GM12878 (cell line): ENCODE data around the gene SEC16A. TPM values are rescaled to one million over a fixed set of nuclear protein-coding genes. Genes with fewer than 3 reads are reported as not detected.

Experiments
- ATAC-seq: fragments of 200-7000 bp; cut with Tn5 transposase; 3 replicates; pipeline ENCODE4 v1.9.1; 2020; ENCODE audit warnings: mild to moderate bottlenecking, moderate library complexity
- BruUV-seq: library from RNA; stranded (reverse); fragments of 400-500 nt; replicated peaks from 2 replicates; lab custom pipeline; 2021; lab: Mats Ljungman, UMichigan
- CTCF ChIA-PET: fragments of 300-600 bp; sonication (Branson Sonifier 250); formaldehyde crosslinking; extraction: SDS; loops from one replicate; lab custom pipeline; 2021; ENCODE audit warnings: inconsistent platforms; lab: Yijun Ruan, JAX
- POLR2A ChIA-PET: fragments of 350-600 bp; formaldehyde crosslinking; extraction: SDS; loops from one replicate; lab custom pipeline; 2021; ENCODE audit warnings: inconsistent platforms; lab: Charles Lee
- RAD21 ChIA-PET: fragments of 300-600 bp; sonication (Branson Sonifier 250); formaldehyde crosslinking; loops from one replicate; lab custom pipeline; 2023; ENCODE audit warnings: antibody characterized with exemption; ENCODE audit not compliant: unreplicated experiment; lab: Charles Lee
- SMC1A ChIA-PET: fragments of 300-600 bp; sonication (Branson Sonifier 250); formaldehyde crosslinking; loops from one replicate; lab custom pipeline; 2023; ENCODE audit not compliant: unreplicated experiment, uncharacterized antibody; lab: Charles Lee
- DNase-seq: peaks from one replicate; pipeline ENCODE4 v3.0.0-alpha.2; 2011; ENCODE audit warnings: low read depth, low spot score
- FAIRE-seq: peaks from 3 replicates; lab custom pipeline; 2011; peaks lifted over from hg19 to GRCh38; lab: Jason Lieb, UNC
- H2AFZ ChIP-seq: 2 replicates; pipeline ENCODE4 v1.6.0; 2011; ENCODE audit warnings: low read depth, low read length, control low read depth; ENCODE audit not compliant: control insufficient read depth
- H3K27ac ChIP-seq: 2 replicates; pipeline ENCODE4 v1.5.1; 2011; ENCODE audit warnings: control low read depth; ENCODE audit not compliant: control insufficient read depth, insufficient read depth
- H3K27me3 ChIP-seq, 2 experiments: replicated peaks in 1 of 2; 2 replicates each; pipeline versions ENCODE4 v1.6.0 to v1.6.1; 2011; ENCODE audit warnings: low read length in 1 of 2; ENCODE audit not compliant: control insufficient read depth in 2 of 2, insufficient read depth in 2 of 2
- H3K36me3 ChIP-seq, 2 experiments: 2 replicates each; pipeline ENCODE4 v1.5.1; 2011; ENCODE audit warnings: low read length in 1 of 2; ENCODE audit not compliant: control insufficient read depth in 2 of 2, insufficient read depth in 2 of 2
- H3K4me1 ChIP-seq: 2 replicates; pipeline ENCODE4 v1.6.1; 2011; ENCODE audit warnings: mild to moderate bottlenecking, low read length, moderate library complexity, mixed read lengths; ENCODE audit not compliant: control insufficient read depth, insufficient read depth
- H3K4me2 ChIP-seq: 2 replicates; pipeline ENCODE4 v1.6.0; 2011; ENCODE audit warnings: control low read depth; ENCODE audit not compliant: control insufficient read depth, insufficient read depth
- H3K4me3 ChIP-seq: fragments of 200-600 bp; sonication (generic); 2 replicates; pipeline ENCODE4 v1.5.1; 2016
- H3K79me2 ChIP-seq: 2 replicates; pipeline ENCODE4 v1.6.0; 2011; ENCODE audit warnings: low read length; ENCODE audit not compliant: control insufficient read depth, insufficient read depth
- H3K9ac ChIP-seq: 2 replicates; pipeline ENCODE4 v1.8.0; 2011; ENCODE audit warnings: low read length, control low read depth, mixed read lengths; ENCODE audit not compliant: control insufficient read depth, insufficient read depth
- H3K9me3 ChIP-seq: replicated peaks from 3 replicates; pipeline ENCODE4 v1.5.1; 2011; ENCODE audit warnings: mild to moderate bottlenecking, low read length; ENCODE audit not compliant: control insufficient read depth, insufficient read depth
- H4K20me1 ChIP-seq: 2 replicates; pipeline ENCODE4 v1.6.0; 2011; ENCODE audit not compliant: control insufficient read depth, insufficient read depth
- BCL3 ChIP-seq: IDR thresholded peaks from 2 replicates; pipeline ENCODE4 v1.6.1; 2011; ENCODE audit warnings: borderline replicate concordance, low read depth, mild to moderate bottlenecking, moderate library complexity, low read length; ENCODE audit not compliant: insufficient read depth, poor library complexity, severe bottlenecking
- CEBPB ChIP-seq, 2 experiments: fragments of 150-350 bp in 1 of 2; IDR thresholded peaks; 2 replicates each; pipeline ENCODE4 v1.6.1; 2012 to 2014; ENCODE audit warnings: low read depth in 2 of 2, low read length in 2 of 2, borderline replicate concordance in 1 of 2, inconsistent platforms in 1 of 2
- FOS ChIP-seq: IDR thresholded peaks from 3 replicates; pipeline ENCODE4 v1.6.1; 2011; ENCODE audit warnings: borderline replicate concordance; ENCODE audit not compliant: insufficient read length; ENCODE audit errors: extremely low read depth
- FOXM1 ChIP-seq: IDR thresholded peaks from 2 replicates; pipeline ENCODE4 v1.6.1; 2012; ENCODE audit warnings: low read depth, mild to moderate bottlenecking, inconsistent platforms, low read length, moderate library complexity
- NFXL1 ChIP-seq: fragments of 450-650 bp; IDR thresholded peaks from 2 replicates; pipeline ENCODE4 v1.6.1; 2017; ENCODE audit warnings: antibody characterized with exemption, mild to moderate bottlenecking, borderline replicate concordance
- PAX8 ChIP-seq: fragments of 450-650 bp; IDR thresholded peaks from 2 replicates; pipeline ENCODE4 v1.6.1; 2017; ENCODE audit warnings: mild to moderate bottlenecking, moderate library complexity
- PKNOX1 ChIP-seq: fragments of 450-650 bp; IDR thresholded peaks from 2 replicates; pipeline ENCODE4 v1.6.1; 2016; ENCODE audit warnings: mild to moderate bottlenecking
- RCOR1 ChIP-seq: conservative IDR thresholded peaks from 2 replicates; pipeline ENCODE4 v1.6.1; 2012; ENCODE audit warnings: low read depth, low read length, improper control_type of control experiment
- REST ChIP-seq: IDR thresholded peaks from 2 replicates; pipeline ENCODE4 v1.6.1; 2012; ENCODE audit warnings: mild to moderate bottlenecking, low read depth, low read length
- SPI1 ChIP-seq: IDR thresholded peaks from 2 replicates; pipeline ENCODE4 v1.6.1; 2011; ENCODE audit warnings: low read depth, mild to moderate bottlenecking, low read length, moderate library complexity, borderline replicate concordance; ENCODE audit not compliant: insufficient read depth
- STAT1 ChIP-seq: fragments of 450-650 bp; conservative IDR thresholded peaks from 2 replicates; pipeline ENCODE4 v1.6.1; 2014; ENCODE audit warnings: antibody characterized with exemption, mild to moderate bottlenecking
- WGBS: methylation state at CpG from one replicate; pipeline ENCODE4 v1.1.6; 2016; ENCODE audit warnings: low lambda C conversion rate; ENCODE audit not compliant: insufficient replicate concordance, insufficient coverage; ENCODE audit errors: missing lambda C conversion rate; 5-methylcytosine and 5-hydroxymethylcytosine counted together
- in situ Hi-C: fragments of 300-500 bp; cut with MboI; formaldehyde crosslinking; loops from 9 replicates; pipeline ENCODE4 v1.14.3; 2018; ENCODE audit warnings: mixed read lengths
- intact Hi-C: fragments of 100-400 bp; cut with micrococcal nuclease; formaldehyde crosslinking; loops from one replicate; pipeline ENCODE4 v1.14.2; 2022; ENCODE audit not compliant: unreplicated experiment
- polyA plus RNA-seq, 11 experiments: library from polyadenylated mRNA; depleted of rRNA in 4 of 11; unstranded in 6 of 11; stranded (reverse) in 5 of 11; fragments of >200 nt; fragmentation: Nextera tagmentation in 4 of 11; fragmentation: Illumina TruSeq in 1 of 11; extraction: Ambion mirVana in 4 of 11; extraction: Trizol in 1 of 11; gene quantifications; 1 replicate in 1 of 11; 2 replicates in 10 of 11; pipeline versions ENCODE4 v1.2.1 to v1.2.3, GENCODE V29; 2011 to 2016; ENCODE audit warnings: inconsistent platforms in 2 of 11, missing spikeins in 2 of 11, low read depth in 1 of 11
- total RNA-seq, 4 experiments: library from RNA; depleted of rRNA in 3 of 4; stranded (reverse); fragments of >200 nt in 3 of 4; fragmentation: Illumina TruSeq in 1 of 4; extraction: Trizol in 1 of 4; gene quantifications; 2 replicates each; pipeline versions ENCODE4 v1.2.1 to v1.2.3, GENCODE V29; 2013 to 2021
- TF ChIP-seq, protein P1 (sequence below): IDR thresholded peaks from 2 replicates; pipeline ENCODE4 v1.6.1; 2011; ENCODE audit warnings: low read depth, mild to moderate bottlenecking, low read length, moderate library complexity, borderline replicate concordance; ENCODE audit errors: extremely low read depth

SEC16A gene
- total and polyA plus RNA-seq, 10 of the 15 experiments (the other 5 are each of a cell fraction or from before 2014, with no cell fraction given) = 9.9 to 59.1 (median 21.7) TPM

DNA sequence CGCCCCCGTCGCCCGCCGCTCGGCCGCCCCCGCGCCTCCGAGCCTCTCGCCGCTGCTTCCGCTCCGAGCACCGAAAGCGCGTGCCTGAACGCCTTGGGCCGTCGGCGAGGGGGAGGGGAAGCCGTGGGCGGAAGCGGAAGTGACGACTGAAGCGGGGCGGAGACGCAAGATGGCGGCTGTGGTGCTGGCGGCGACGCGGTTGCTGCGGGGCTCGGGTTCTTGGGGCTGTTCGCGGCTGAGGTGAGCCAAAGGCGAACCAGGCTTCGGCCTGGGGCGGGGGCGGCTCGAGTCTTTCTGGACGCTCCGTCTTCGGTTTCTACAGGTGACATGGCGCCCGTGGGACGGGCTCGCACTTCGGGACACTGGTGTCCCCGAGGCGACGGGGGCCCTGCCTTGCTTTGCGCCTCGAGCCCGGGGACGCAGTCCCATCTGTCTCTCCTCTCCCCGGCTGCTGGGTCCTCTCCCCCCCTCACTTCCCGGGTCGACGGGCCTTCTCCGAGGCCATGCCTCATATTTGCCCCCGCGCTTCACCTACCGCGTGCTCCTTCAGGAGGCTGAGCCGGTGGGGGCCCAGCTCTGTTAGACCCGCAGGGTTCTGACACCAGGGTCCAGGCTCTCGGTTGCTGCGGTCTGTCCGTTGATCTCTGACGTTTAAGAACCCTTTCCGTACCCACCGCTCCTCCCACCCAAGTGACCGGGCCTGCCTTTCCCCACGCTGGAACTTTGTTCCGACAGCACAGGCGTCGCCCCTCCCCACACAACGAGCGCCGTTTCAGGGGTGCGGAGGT, 72.1 kb downstream of the SEC16A start, which contains the start of the genes ENTR1 and PMPCA:
TSS of gene ENTR1 (minus strand) at position 115 of the 788 bp plus-strand sequence. CDS start 217 bp downstream, outside the sequence.
TSS of gene PMPCA (plus strand) at position 159 of the 788 bp plus-strand sequence. CDS start at position 170, 11 bp downstream.
- 1% methylated on average over 63 of the region's 83 CpGs for WGBS
- Histone ChIP-seq H3K27ac (peak within 1 kb of the TSS; percentile 93), H3K4me1 (peaks cover 16% of the 10 kb centered on the region), H3K79me2 (peaks cover 55% of the 10 kb centered on the region), H3K4me2 (peak within 1 kb of the TSS; percentile 99), H3K4me3 (peak within 1 kb of the TSS; percentile 96), H3K27me3 (no peaks in the 10 kb centered on the region), H3K9me3 (no peaks in the 10 kb centered on the region), H2AFZ (peak within 1 kb of the TSS; percentile 67), H3K36me3 (peaks cover 15 to 21% of the 10 kb centered on the region in 2 experiments; a peak in 3 of 4 replicates), H3K9ac (peak within 1 kb of the TSS; percentile 97), H4K20me1 (no peaks in the 10 kb centered on the region)
- CTCF ChIA-PET = interaction anchor here (1.3 to 2.0 kb wide), 2 partner anchors 10 to 48 kb away, joined by 6 to 21 read pairs; no protein-coding TSS in a partner anchor
- SMC1A ChIA-PET = interaction anchor here (1.4 kb wide), 1 partner anchor 10 kb away, joined by 4 read pairs; no protein-coding TSS in a partner anchor
- DNase-seq (peak; percentile 66), FAIRE-seq (peak; percentile 52), ATAC-seq (peak; percentile 78)
- intact Hi-C loops = loop anchor here (2.0 kb wide), 1 partner anchor 72 kb away; the partner anchor contains the start of gene SEC16A
- POLR2A ChIA-PET = interaction anchor here (1.1 to 1.9 kb wide), 6 partner anchors 10 to 659 kb away, joined by 3 to 11 read pairs (median 4); partner anchors contain the start of genes SAPCD2 and SNAPC4
- in situ Hi-C loops = no loop called here
- RAD21 ChIA-PET = no interaction called here
- no TSS peak for BruUV-seq
- TF ChIP-seq RCOR1 (no peak), CEBPB (IDR thresholded peaks at IDR 0.05; ENCODE audit: borderline replicate concordance in 1 of 2, low read depth in 2 of 2, low read length in 2 of 2) (no peak), STAT1 (no peak), FOXM1 (no peak), SPI1 (peak; percentile 66), FOS (no peak), REST (0 out of 2 replicates have a peak, but pooled peaks have one; percentile 15), BCL3 (no peak), NFXL1 (no peak), PAX8 (no peak), PKNOX1 (no peak)
- TF ChIP-seq, protein P1, sequence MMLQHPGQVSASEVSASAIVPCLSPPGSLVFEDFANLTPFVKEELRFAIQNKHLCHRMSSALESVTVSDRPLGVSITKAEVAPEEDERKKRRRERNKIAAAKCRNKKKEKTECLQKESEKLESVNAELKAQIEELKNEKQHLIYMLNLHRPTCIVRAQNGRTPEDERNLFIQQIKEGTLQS = no peak
